Testis (tissue), 2 donors: Measurements from ENCODE around the gene FLT1.

Experiments
- CTCF ChIP-seq, 3 experiments: fragments of 450-650 bp in 2 of 3; fragments of 200-600 bp in 1 of 3; sonication (generic) in 1 of 3; IDR thresholded peaks; one replicate each; pipeline ENCODE4 v1.5.1; 2016 to 2019; ENCODE audit warnings: antibody characterized with exemption in 3 of 3, mild to moderate bottlenecking in 2 of 3, moderate library complexity in 1 of 3
- POLR2A ChIP-seq: fragments of 450-650 bp; IDR thresholded peaks from one replicate; pipeline ENCODE4 v1.6.1; 2017; ENCODE audit warnings: antibody characterized with exemption, mild to moderate bottlenecking, moderate library complexity

GRCh38 chr13:28358708-28359107 is 136.2 kb downstream of the FLT1 start:
- TF ChIP-seq POLR2A (no peak), CTCF (IDR thresholded peaks at IDR 0.05) (no peak)
